GM23338 (cell line): Measurements from ENCODE around the gene TBCE. TPM values are rescaled to one million over a fixed set of nuclear protein-coding genes. Genes with fewer than 3 reads are reported as not detected.

Experiments used
- CREB1 ChIP-seq: fragments of 250-450 bp; sonication (Bioruptor Pico); IDR thresholded peaks from 2 replicates; pipeline ENCODE4 v1.5.0; 2020; ENCODE audit warnings: low read depth, mild to moderate bottlenecking, moderate library complexity
- EZH2 ChIP-seq: fragments of 200-600 bp; sonication (generic); IDR thresholded peaks from one replicate; pipeline ENCODE4 v1.8.0; 2017; ENCODE audit warnings: antibody characterized with exemption, mild to moderate bottlenecking, low read depth; ENCODE audit not compliant: unreplicated experiment
- EZH2phosphoT487 ChIP-seq: fragments of 200-600 bp; sonication (generic); IDR thresholded peaks from one replicate; pipeline ENCODE4 v1.8.1; 2018; ENCODE audit warnings: antibody characterized with exemption; ENCODE audit not compliant: unreplicated experiment
- JUNB ChIP-seq: IDR thresholded peaks from one replicate; pipeline ENCODE4 v1.6.1; 2016; ENCODE audit warnings: antibody characterized with exemption; ENCODE audit not compliant: unreplicated experiment
- NANOG ChIP-seq: IDR thresholded peaks from 2 replicates; pipeline ENCODE4 v1.6.1; 2016; ENCODE audit warnings: antibody characterized with exemption, borderline replicate concordance
- POLR2AphosphoS5 ChIP-seq: IDR thresholded peaks from 2 replicates; pipeline ENCODE4 v1.6.1; 2016; ENCODE audit warnings: antibody characterized with exemption, low read depth
- STAT1 ChIP-seq: IDR thresholded peaks from one replicate; pipeline ENCODE4 v1.6.1; 2016; ENCODE audit warnings: antibody characterized with exemption; ENCODE audit not compliant: unreplicated experiment
- ZNF114 ChIP-seq: fragments of 250-450 bp; sonication (Bioruptor Pico); IDR thresholded peaks from 2 replicates; pipeline ENCODE4 v1.5.0; 2020; ENCODE audit warnings: mild to moderate bottlenecking, moderate library complexity
- ZNF331 ChIP-seq: fragments of 250-450 bp; sonication (Bioruptor Pico); IDR thresholded peaks from 2 replicates; pipeline ENCODE4 v1.5.0; 2020; ENCODE audit warnings: low read depth, mild to moderate bottlenecking, moderate library complexity
- polyA plus RNA-seq: library from polyadenylated mRNA; unstranded; fragments of >200 nt; fragmentation: Nextera tagmentation; extraction: Ambion mirVana; gene quantifications from 2 replicates; pipeline ENCODE4 v1.2.1, GENCODE V29; 2016
- total RNA-seq: library from RNA; depleted of rRNA; stranded (reverse); fragments of >200 nt; shearing (Covaris generic); gene quantifications from 2 replicates; pipeline ENCODE4 v1.2.3, GENCODE V29; 2014
- TF ChIP-seq, protein P1 (sequence below): fragments of 250-450 bp; sonication (Bioruptor Pico); IDR thresholded peaks from 2 replicates; pipeline ENCODE4 v1.5.0; 2020; ENCODE audit warnings: mild to moderate bottlenecking, moderate library complexity
- TF ChIP-seq, protein P2 (sequence below): IDR thresholded peaks from 2 replicates; pipeline ENCODE4 v1.6.1; 2016; ENCODE audit warnings: antibody characterized with exemption

TBCE gene
- total and polyA plus RNA-seq, 2 experiments from 2014 or later: 42.7 to 64.8 TPM

- TF ChIP-seq, protein P1, sequence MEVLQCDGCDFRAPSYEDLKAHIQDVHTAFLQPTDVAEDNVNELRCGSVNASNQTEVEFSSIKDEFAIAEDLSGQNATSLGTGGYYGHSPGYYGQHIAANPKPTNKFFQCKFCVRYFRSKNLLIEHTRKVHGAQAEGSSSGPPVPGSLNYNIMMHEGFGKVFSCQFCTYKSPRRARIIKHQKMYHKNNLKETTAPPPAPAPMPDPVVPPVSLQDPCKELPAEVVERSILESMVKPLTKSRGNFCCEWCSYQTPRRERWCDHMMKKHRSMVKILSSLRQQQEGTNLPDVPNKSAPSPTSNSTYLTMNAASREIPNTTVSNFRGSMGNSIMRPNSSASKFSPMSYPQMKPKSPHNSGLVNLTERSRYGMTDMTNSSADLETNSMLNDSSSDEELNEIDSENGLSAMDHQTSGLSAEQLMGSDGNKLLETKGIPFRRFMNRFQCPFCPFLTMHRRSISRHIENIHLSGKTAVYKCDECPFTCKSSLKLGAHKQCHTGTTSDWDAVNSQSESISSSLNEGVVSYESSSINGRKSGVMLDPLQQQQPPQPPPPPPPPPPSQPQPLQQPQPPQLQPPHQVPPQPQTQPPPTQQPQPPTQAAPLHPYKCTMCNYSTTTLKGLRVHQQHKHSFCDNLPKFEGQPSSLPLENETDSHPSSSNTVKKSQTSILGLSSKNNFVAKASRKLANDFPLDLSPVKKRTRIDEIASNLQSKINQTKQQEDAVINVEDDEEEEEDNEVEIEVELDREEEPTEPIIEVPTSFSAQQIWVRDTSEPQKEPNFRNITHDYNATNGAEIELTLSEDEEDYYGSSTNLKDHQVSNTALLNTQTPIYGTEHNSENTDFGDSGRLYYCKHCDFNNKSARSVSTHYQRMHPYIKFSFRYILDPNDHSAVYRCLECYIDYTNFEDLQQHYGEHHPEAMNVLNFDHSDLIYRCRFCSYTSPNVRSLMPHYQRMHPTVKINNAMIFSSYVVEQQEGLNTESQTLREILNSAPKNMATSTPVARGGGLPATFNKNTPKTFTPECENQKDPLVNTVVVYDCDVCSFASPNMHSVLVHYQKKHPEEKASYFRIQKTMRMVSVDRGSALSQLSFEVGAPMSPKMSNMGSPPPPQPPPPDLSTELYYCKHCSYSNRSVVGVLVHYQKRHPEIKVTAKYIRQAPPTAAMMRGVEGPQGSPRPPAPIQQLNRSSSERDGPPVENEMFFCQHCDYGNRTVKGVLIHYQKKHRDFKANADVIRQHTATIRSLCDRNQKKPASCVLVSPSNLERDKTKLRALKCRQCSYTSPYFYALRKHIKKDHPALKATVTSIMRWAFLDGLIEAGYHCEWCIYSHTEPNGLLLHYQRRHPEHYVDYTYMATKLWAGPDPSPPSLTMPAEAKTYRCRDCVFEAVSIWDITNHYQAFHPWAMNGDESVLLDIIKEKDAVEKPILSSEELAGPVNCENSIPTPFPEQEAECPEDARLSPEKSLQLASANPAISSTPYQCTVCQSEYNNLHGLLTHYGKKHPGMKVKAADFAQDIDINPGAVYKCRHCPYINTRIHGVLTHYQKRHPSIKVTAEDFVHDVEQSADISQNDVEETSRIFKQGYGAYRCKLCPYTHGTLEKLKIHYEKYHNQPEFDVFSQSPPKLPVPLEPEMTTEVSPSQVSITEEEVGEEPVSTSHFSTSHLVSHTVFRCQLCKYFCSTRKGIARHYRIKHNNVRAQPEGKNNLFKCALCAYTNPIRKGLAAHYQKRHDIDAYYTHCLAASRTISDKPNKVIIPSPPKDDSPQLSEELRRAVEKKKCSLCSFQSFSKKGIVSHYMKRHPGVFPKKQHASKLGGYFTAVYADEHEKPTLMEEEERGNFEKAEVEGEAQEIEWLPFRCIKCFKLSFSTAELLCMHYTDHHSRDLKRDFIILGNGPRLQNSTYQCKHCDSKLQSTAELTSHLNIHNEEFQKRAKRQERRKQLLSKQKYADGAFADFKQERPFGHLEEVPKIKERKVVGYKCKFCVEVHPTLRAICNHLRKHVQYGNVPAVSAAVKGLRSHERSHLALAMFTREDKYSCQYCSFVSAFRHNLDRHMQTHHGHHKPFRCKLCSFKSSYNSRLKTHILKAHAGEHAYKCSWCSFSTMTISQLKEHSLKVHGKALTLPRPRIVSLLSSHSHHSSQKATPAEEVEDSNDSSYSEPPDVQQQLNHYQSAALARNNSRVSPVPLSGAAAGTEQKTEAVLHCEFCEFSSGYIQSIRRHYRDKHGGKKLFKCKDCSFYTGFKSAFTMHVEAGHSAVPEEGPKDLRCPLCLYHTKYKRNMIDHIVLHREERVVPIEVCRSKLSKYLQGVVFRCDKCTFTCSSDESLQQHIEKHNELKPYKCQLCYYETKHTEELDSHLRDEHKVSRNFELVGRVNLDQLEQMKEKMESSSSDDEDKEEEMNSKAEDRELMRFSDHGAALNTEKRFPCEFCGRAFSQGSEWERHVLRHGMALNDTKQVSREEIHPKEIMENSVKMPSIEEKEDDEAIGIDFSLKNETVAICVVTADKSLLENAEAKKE (CRISPR knock-in tag): no peak
- TF ChIP-seq, protein P2, sequence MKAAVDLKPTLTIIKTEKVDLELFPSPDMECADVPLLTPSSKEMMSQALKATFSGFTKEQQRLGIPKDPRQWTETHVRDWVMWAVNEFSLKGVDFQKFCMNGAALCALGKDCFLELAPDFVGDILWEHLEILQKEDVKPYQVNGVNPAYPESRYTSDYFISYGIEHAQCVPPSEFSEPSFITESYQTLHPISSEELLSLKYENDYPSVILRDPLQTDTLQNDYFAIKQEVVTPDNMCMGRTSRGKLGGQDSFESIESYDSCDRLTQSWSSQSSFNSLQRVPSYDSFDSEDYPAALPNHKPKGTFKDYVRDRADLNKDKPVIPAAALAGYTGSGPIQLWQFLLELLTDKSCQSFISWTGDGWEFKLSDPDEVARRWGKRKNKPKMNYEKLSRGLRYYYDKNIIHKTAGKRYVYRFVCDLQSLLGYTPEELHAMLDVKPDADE: no peak
- no peak for TF ChIP-seq JUNB
- TF ChIP-seq NANOG: no peak
- no peak for TF ChIP-seq CREB1
- TF ChIP-seq POLR2AphosphoS5: no peak
- TF ChIP-seq EZH2: no peak
- TF ChIP-seq ZNF331: no peak
- no peak for TF ChIP-seq STAT1
- no peak for TF ChIP-seq ZNF114 (CRISPR knock-in tag)
- no peak for TF ChIP-seq EZH2phosphoT487
These were observed 115.9 kb downstream of the TBCE start (continued) for GRCh38 chr1:235483090-235483489.
